ENCODE data around the gene PRMT1. TPM values are rescaled to one million over a fixed set of nuclear protein-coding genes. Genes with fewer than 3 reads are reported as not detected.

Gene PRMT1
- total and polyA plus RNA-seq, 2 donors (not counting 1 experiment from before 2014, with no cell fraction given), result 184 to 298 TPM

GRCh38 chr19:49667473-49667872 lies 9.6 kb upstream of the PRMT1 start:
- Histone ChIP-seq H3K9ac (ENCODE audit: insufficient read depth, low read length) (no peak overlapping the region), H2AFZ (ENCODE audit: low read length) (no peak overlapping the region), H3K4me2 (ENCODE audit: extremely low read depth, insufficient read depth, low read length) (peak overlapping the region; percentile 27), H3K27me3 (ENCODE audit: control insufficient read depth, insufficient read depth, low read length) (no peaks in the 10 kb centered on the region), H3K4me3 (replicated peaks in 1 of 4; ENCODE audit: control extremely low read depth in 1 of 4, insufficient read depth in 1 of 4, low read depth in 3 of 4, low read length in 4 of 4) (no peak overlapping the region), H4K20me1 (ENCODE audit: control insufficient read depth, extremely low read depth, insufficient read depth, low read length) (no peaks in the 10 kb centered on the region), H3K27ac (ENCODE audit: insufficient read depth, low read length) (no peak overlapping the region), H3K4me1 (ENCODE audit: control insufficient read depth, extremely low read depth, insufficient read depth, low read length) (peaks cover 7% of the 10 kb centered on the region), H3K79me2 (ENCODE audit: control insufficient read depth, insufficient read depth, low read length) (peaks cover 16% of the 10 kb centered on the region), H3K36me3 (ENCODE audit: control insufficient read depth, insufficient read depth, low read length) (peaks cover 3% of the 10 kb centered on the region), H3K9me3 (ENCODE audit: control insufficient read depth, insufficient read depth, low read depth, low read length) (no peaks in the 10 kb centered on the region)
- TF ChIP-seq EZH2 (IDR thresholded peaks at IDR 0.05; ENCODE audit: low read length, missing control alignments) (no peak), CTCF (conservative IDR thresholded peaks at IDR 0.05 in 1 of 2, IDR thresholded peaks at IDR 0.05 in 1 of 2; ENCODE audit: low read depth in 1 of 2, low read length in 2 of 2) (no peak)
- DNase-seq (ENCODE audit: low read depth in 2 of 2), result no peak

- H3K79me2 ChIP-seq (ENCODE audit: control insufficient read depth, insufficient read depth, low read length), result peaks cover 16% of the 10 kb centered on the region
- no peaks in the 10 kb centered on the region for H3K9me3 ChIP-seq (ENCODE audit: control insufficient read depth, insufficient read depth, low read depth, low read length)
- DNase-seq (ENCODE audit: low read depth in 2 of 2), result no peak
- no peak overlapping the region for H2AFZ ChIP-seq (ENCODE audit: low read length)
- peaks cover 2% of the 10 kb centered on the region for H3K36me3 ChIP-seq (ENCODE audit: control insufficient read depth, insufficient read depth, low read length)
- H3K9ac ChIP-seq (ENCODE audit: insufficient read depth, low read length), result no peak overlapping the region
- TF ChIP-seq CTCF (conservative IDR thresholded peaks at IDR 0.05 in 1 of 2, IDR thresholded peaks at IDR 0.05 in 1 of 2; ENCODE audit: low read depth in 1 of 2, low read length in 2 of 2), result no peak
- TF ChIP-seq EZH2 (IDR thresholded peaks at IDR 0.05; ENCODE audit: low read length, missing control alignments), result no peak
- peaks cover 7% of the 10 kb centered on the region for H3K4me1 ChIP-seq (ENCODE audit: control insufficient read depth, extremely low read depth, insufficient read depth, low read length)
- H4K20me1 ChIP-seq (ENCODE audit: control insufficient read depth, extremely low read depth, insufficient read depth, low read length), result no peaks in the 10 kb centered on the region
- H3K27ac ChIP-seq (ENCODE audit: insufficient read depth, low read length), result no peak overlapping the region
- H3K27me3 ChIP-seq (ENCODE audit: control insufficient read depth, insufficient read depth, low read length), result no peaks in the 10 kb centered on the region
- H3K4me2 ChIP-seq (ENCODE audit: extremely low read depth, insufficient read depth, low read length), result no peak overlapping the region
- no peak overlapping the region for H3K4me3 ChIP-seq (replicated peaks in 1 of 4; ENCODE audit: control extremely low read depth in 1 of 4, insufficient read depth in 1 of 4, low read depth in 3 of 4, low read length in 4 of 4)
These were observed 7.6 kb upstream of the PRMT1 start for GRCh38 chr19:49669516-49669915.

GRCh38 chr19:49672131-49672919 lies 4.7 kb upstream of the PRMT1 start:
- Histone ChIP-seq H4K20me1 (ENCODE audit: control insufficient read depth, extremely low read depth, insufficient read depth, low read length) (no peaks in the 10 kb centered on the region), H3K9me3 (ENCODE audit: control insufficient read depth, insufficient read depth, low read depth, low read length) (no peaks in the 10 kb centered on the region), H3K9ac (ENCODE audit: insufficient read depth, low read length) (no peak overlapping the region), H3K36me3 (ENCODE audit: control insufficient read depth, insufficient read depth, low read length) (peaks cover 2% of the 10 kb centered on the region), H2AFZ (ENCODE audit: low read length) (peak overlapping the region; percentile 93), H3K79me2 (ENCODE audit: control insufficient read depth, insufficient read depth, low read length) (peaks cover 2% of the 10 kb centered on the region), H3K4me3 (replicated peaks in 1 of 4; ENCODE audit: control extremely low read depth in 1 of 4, insufficient read depth in 1 of 4, low read depth in 3 of 4, low read length in 4 of 4) (no peak overlapping the region), H3K4me2 (ENCODE audit: extremely low read depth, insufficient read depth, low read length) (peak overlapping the region; percentile 44), H3K4me1 (ENCODE audit: control insufficient read depth, extremely low read depth, insufficient read depth, low read length) (peaks cover 3% of the 10 kb centered on the region), H3K27ac (ENCODE audit: insufficient read depth, low read length) (peak overlapping the region; percentile 38), H3K27me3 (ENCODE audit: control insufficient read depth, insufficient read depth, low read length) (no peaks in the 10 kb centered on the region)
- DNase-seq (ENCODE audit: low read depth in 2 of 2), result peak; percentile 52 to 66
- peak; percentile 92 to 98 for TF ChIP-seq CTCF (conservative IDR thresholded peaks at IDR 0.05 in 1 of 2, IDR thresholded peaks at IDR 0.05 in 1 of 2; ENCODE audit: low read depth in 1 of 2, low read length in 2 of 2)
- no peak for TF ChIP-seq EZH2 (IDR thresholded peaks at IDR 0.05; ENCODE audit: low read length, missing control alignments)

All from fibroblast of lung (primary cell).